Activated CD4-positive, alpha-beta T cell treated with anti-CD3 and anti-CD28 coated beads, Interleukin-2, amount 10 ng/mL, durations not matched to agents 7 days and 5 days (primary cell): ENCODE results near the gene WFIKKN1. TPM values are rescaled to one million over a fixed set of nuclear protein-coding genes. Genes with fewer than 3 reads are reported as not detected.

Experiments
- CTCF ChIA-PET: fragments of 350-600 bp; sonication (Branson Sonifier 250); formaldehyde crosslinking; loops from one replicate; lab custom pipeline; 2021; ENCODE audit warnings: antibody characterized with exemption; lab: Charles Lee
- POLR2A ChIA-PET: fragments of 350-600 bp; sonication (Branson Sonifier 250); formaldehyde crosslinking; loops from one replicate; lab custom pipeline; 2021; ENCODE audit warnings: antibody characterized with exemption; lab: Charles Lee
- DNase-seq: peaks from one replicate; pipeline ENCODE4 v3.0.0-alpha.2; 2020
- H3K27ac Mint-ChIP-seq: one replicate; pipeline ENCODE4 v1.8.0; 2021; ENCODE audit warnings: mild to moderate bottlenecking, moderate library complexity, mixed read lengths
- H3K27me3 Mint-ChIP-seq: one replicate; pipeline ENCODE4 v1.8.0; 2021; ENCODE audit warnings: mixed read lengths
- H3K36me3 Mint-ChIP-seq: one replicate; pipeline ENCODE4 v1.8.0; 2021; ENCODE audit warnings: low read depth, mixed read lengths
- H3K4me1 Mint-ChIP-seq: one replicate; pipeline ENCODE4 v1.8.0; 2021; ENCODE audit warnings: mixed read lengths
- H3K4me3 Mint-ChIP-seq: one replicate; pipeline ENCODE4 v1.8.0; 2021; ENCODE audit warnings: mild to moderate bottlenecking, moderate library complexity, mixed read lengths
- H3K9me3 Mint-ChIP-seq: one replicate; pipeline ENCODE4 v1.8.0; 2021; ENCODE audit warnings: mixed read lengths
- total RNA-seq, 2 experiments: library from RNA; stranded (reverse); gene quantifications; one replicate each; pipeline ENCODE4 v1.2.3, GENCODE V29; 2021

WFIKKN1 gene
- total RNA-seq, 2 experiments from 2014 or later = 1.8 to 2.7 TPM

DNA sequence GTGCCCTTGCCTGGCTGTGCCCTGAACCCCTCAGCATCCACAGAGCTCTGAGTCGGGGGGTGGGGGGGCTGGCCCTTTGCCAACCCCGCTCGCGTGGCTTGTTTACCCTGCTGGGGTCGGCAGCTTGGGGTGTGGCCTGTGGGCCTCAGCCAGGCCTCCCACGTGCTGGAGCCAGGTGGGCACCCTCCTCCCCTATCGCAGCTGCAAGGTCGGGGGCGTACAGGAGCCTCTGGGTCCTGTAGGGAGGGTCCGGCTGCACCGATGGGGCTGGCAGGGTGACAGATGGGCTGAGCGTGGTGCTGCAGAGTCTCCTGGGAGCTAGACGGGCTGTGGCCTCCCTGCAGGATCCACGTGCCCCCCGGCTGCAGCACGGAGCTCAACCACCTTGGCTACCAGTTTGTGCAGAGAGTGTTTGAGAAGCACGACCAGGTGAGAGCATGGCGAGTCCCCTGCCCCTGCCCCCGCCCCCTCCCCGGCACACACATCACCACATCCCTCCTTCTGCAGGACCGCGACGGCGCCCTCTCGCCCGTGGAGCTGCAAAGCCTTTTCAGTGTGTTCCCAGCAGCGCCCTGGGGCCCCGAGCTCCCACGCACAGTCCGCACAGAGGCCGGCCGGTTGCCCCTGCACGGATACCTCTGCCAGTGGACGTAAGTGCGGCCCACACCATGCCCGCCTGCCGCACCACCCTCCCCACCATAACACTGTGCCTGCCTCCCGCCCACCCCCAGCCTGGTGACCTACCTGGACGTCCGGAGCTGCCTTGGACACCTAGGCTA lies 40.8 kb downstream of the WFIKKN1 start:
- no peaks in the 10 kb centered on the region for H3K9me3 Mint-ChIP-seq
- POLR2A ChIA-PET = no interaction called here
- peaks cover 3% of the 10 kb centered on the region for H3K27me3 Mint-ChIP-seq
- H3K27ac Mint-ChIP-seq = no peak overlapping the region
- no peak overlapping the region for H3K4me3 Mint-ChIP-seq
- no peak for DNase-seq
- H3K36me3 Mint-ChIP-seq = peaks cover 6% of the 10 kb centered on the region
- peaks cover 8% of the 10 kb centered on the region for H3K4me1 Mint-ChIP-seq
- CTCF ChIA-PET = interaction anchor here (0.7 kb wide), 1 partner anchor 24 kb away, joined by 3 read pairs; no protein-coding TSS in a partner anchor

DNA sequence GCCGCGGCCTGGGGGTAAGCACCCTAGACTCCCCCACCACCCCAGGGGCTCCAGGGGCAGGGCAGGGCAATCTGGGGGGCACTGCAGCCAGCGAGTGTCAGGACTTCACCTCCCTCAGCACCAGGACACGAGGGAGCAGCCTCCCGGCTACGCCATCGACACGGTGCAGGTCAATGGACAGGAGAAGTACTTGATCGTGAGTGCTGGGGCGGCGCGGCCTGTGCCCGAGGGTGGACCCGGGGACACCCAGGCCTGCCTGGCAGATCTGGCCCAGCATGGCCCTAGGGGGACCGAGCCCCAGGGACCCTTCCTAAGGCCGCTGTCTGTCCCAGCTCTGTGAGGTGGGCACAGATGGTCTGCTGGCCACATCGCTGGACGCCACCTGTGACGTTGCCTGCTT lies 41.6 kb downstream of the WFIKKN1 start:
- DNase-seq = no peak
- POLR2A ChIA-PET = no interaction called here
- Mint-ChIP-seq H3K27me3 (peaks cover 3% of the 10 kb centered on the region), H3K4me1 (peaks cover 10% of the 10 kb centered on the region), H3K9me3 (no peaks in the 10 kb centered on the region), H3K4me3 (no peak overlapping the region), H3K27ac (no peak overlapping the region), H3K36me3 (peaks cover 6% of the 10 kb centered on the region)
- CTCF ChIA-PET = interaction anchor here (1.4 kb wide), 1 partner anchor 12 kb away, joined by 4 read pairs; the partner anchor contains the start of gene JMJD8

DNA sequence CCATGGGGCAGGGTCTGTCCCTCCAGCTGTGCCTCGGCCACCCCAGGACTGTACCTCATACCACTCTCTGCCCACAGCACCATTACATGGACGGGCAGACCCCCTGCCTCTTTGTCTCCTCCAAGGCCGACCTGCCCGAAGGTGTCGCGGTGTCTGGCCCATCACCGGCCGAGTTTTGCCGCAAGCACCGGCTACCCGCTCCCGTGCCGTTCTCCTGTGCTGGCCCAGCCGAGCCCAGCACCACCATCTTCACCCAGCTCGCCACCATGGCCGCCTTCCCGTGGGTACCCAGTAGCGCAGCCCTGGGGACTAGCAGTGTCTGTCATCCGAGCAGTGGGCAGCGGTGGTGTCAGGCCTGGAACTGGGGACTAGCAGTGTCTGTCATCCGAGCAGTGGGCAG lies 42.1 kb downstream of the WFIKKN1 start:
- Mint-ChIP-seq H3K27me3 (peaks cover 3% of the 10 kb centered on the region), H3K9me3 (no peaks in the 10 kb centered on the region), H3K36me3 (peaks cover 6% of the 10 kb centered on the region), H3K4me1 (peaks cover 6% of the 10 kb centered on the region), H3K27ac (no peak overlapping the region), H3K4me3 (no peak overlapping the region)
- ChIA-PET POLR2A (no interaction called here), CTCF (interaction anchor here (1.4 kb wide), 1 partner anchor 12 kb away, joined by 4 read pairs; the partner anchor contains the start of gene JMJD8)
- no peak for DNase-seq

DNA sequence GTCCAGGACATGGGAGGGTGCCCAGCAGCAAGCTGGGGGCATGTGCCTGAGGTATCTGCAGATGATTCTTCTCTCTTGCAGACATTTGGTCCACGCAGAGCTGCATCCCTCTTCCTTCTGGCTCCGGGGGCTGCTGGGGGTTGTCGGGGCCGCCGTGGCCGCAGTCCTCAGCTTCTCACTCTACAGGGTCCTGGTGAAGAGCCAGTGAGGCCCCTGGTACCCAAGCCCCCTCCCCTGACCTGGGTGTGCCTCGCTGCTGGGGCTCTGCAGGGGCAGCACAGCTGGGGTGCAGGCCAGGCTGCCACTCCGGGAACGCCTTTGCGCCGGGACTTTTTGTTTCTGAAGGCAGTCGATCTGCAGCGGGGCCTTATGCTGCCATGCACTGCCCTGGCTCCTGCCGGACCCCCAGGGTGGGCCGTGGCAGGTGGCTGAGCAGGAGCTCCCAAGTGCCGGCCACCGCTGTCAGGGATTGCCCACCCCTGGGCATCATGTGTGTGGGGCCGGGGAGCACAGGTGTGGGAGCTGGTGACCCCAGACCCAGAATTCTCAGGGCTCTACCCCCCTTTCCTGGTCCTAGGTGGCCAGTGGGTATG lies 42.7 kb downstream of the WFIKKN1 start:
- no peaks in the 10 kb centered on the region for H3K9me3 Mint-ChIP-seq
- H3K4me1 Mint-ChIP-seq = peaks cover 6% of the 10 kb centered on the region
- DNase-seq = no peak
- peaks cover 3% of the 10 kb centered on the region for H3K27me3 Mint-ChIP-seq
- peaks cover 6% of the 10 kb centered on the region for H3K36me3 Mint-ChIP-seq
- no peak overlapping the region for H3K4me3 Mint-ChIP-seq
- CTCF ChIA-PET = interaction anchor here (1.4 kb wide), 1 partner anchor 11 kb away, joined by 4 read pairs; the partner anchor contains the start of gene JMJD8
- H3K27ac Mint-ChIP-seq = no peak overlapping the region
- POLR2A ChIA-PET = no interaction called here

DNA sequence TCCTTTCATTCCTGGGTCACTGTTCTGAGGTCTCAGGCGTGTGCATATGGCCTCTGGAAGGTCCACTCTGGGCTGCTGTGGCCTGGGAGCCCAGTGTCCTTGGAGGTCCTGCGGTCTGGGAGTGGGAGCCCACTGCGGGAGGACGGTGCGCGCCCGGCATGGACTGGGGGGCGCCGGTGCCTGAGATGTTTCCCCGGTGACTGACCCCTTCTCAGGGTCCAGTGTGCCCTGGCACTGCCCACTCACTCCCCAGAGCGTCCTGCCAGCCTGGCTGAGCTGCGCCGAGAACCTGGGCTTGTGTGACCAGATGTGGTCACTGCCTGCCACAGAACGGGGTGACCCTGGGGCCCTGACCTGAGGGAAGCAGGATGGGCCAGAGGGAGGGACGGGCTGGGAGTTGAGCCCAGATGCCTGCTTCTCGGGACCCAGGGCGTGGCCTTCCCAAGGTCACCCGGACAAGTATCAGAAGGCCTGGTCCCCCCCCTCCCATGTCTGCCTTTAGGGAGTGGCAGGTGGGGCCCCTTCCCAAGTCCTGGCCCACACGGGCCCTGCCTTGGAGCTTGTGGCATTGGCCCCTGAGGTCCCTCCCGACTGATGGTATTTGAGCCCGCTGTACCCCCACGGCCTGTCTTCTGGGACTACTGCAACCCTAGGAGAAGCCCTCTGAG lies 43.6 kb downstream of the WFIKKN1 start:
- H3K36me3 Mint-ChIP-seq = peaks cover 6% of the 10 kb centered on the region
- H3K4me3 Mint-ChIP-seq = no peak overlapping the region
- H3K4me1 Mint-ChIP-seq = peaks cover 10% of the 10 kb centered on the region
- no peaks in the 10 kb centered on the region for H3K9me3 Mint-ChIP-seq
- H3K27ac Mint-ChIP-seq = no peak overlapping the region
- CTCF ChIA-PET = interaction anchor here (1.4 kb wide), 1 partner anchor 16 kb away, joined by 4 read pairs; the partner anchor contains the start of gene WDR24
- POLR2A ChIA-PET = no interaction called here
- peaks cover 3% of the 10 kb centered on the region for H3K27me3 Mint-ChIP-seq
- no peak for DNase-seq

DNA sequence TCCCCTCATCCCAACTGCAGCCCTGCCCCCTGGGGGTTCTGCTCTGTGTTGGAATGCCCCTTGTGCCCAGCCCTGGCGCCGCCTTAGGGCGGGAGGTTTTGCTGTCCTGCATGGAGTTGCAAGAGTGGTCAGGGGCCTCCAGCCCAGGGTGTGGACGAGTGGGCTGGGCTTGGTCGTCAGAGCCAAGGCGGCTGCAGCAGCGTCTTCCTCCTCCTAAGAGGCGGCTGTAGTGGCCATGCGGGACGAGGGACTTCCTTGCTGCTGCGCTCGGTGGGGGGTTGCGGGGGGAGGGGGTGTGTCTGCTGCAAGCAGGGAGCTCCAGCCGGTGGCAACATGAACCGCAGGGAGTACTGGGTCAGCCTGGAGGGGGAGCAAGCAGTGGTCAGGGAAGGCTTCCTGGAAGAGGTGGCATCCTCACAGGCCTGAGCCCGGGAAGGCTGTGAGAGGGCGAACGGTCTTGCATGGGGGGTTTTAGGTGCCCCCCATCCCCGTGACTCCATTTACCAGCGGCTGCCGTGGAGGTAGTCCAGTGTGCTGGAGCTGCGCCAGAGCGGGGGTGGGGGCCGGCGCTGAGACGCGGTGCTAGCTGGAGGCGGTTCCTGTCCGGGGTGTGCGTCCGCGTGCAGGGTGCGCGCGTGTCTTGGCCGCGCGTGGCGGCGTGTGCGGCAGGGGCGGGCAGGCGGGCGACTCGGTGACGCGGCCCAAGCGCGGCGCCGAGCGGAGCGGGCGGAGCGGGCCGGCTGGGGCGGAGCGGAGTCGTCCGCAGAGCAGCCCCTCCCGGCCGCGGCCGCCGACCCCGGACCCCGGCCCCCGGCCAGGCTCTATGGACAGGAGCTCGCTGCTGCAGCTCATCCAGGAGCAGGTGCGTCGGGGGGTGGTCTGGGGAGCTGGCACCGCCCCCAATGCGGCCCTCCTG lies 44.4 kb downstream of the WFIKKN1 start, which contains the start of gene RHBDL1:
RHBDL1 (plus strand) TSS at position 704 of the 916 bp plus-strand sequence; CDS start at position 824, 120 bp downstream.
- Mint-ChIP-seq H3K4me1 (peaks cover 10% of the 10 kb centered on the region), H3K27me3 (peaks cover 3% of the 10 kb centered on the region), H3K27ac (no peak within 1 kb of the TSS), H3K36me3 (peaks cover 5% of the 10 kb centered on the region), H3K9me3 (no peaks in the 10 kb centered on the region), H3K4me3 (no peak within 1 kb of the TSS)
- CTCF ChIA-PET = interaction anchor here (0.9 to 1.4 kb wide), 3 partner anchors 15 to 39 kb away, joined by 4 to 6 read pairs (median 6); partner anchors contain the start of genes METTL26 and WDR24
- DNase-seq = no peak
- POLR2A ChIA-PET = no interaction called here

DNA sequence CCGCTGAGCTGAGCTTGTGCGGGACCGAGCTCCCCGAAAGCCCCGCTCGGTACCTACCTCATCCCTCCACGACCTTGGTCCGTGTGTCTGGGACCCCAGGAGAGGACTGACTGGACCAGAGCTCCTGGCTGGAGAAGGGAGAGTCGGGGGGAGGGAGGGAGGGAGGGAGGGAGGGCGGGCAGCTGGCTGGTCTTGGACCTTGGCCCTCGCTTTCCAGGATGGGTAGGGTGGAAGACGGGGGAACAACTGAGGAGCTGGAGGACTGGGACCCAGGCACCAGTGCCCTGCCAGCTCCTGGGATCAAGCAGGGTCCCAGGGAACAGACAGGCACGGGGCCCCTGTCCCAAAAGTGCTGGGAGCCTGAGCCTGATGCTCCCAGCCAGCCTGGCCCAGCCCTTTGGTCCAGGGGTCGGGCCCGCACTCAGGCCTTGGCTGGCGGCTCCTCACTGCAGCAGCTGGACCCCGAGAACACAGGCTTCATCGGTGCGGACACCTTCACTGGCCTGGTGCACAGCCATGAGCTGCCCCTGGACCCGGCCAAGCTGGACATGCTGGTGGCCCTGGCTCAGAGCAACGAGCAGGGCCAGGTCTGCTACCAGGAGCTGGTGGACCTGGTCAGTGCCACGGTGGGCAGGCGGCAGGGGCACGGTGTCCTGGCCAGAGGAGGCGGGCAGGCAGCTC lies 45.2 kb downstream of the WFIKKN1 start:
- no peak overlapping the region for H3K4me3 Mint-ChIP-seq
- H3K27ac Mint-ChIP-seq = no peak overlapping the region
- peaks cover 3% of the 10 kb centered on the region for H3K27me3 Mint-ChIP-seq
- no peaks in the 10 kb centered on the region for H3K9me3 Mint-ChIP-seq
- H3K36me3 Mint-ChIP-seq = peaks cover 7% of the 10 kb centered on the region
- POLR2A ChIA-PET = no interaction called here
- CTCF ChIA-PET = interaction anchor here (0.9 to 1.2 kb wide), 2 partner anchors 22 to 40 kb away, joined by 6 read pairs; partner anchors contain the start of gene METTL26
- peaks cover 13% of the 10 kb centered on the region for H3K4me1 Mint-ChIP-seq
- no peak for DNase-seq

DNA sequence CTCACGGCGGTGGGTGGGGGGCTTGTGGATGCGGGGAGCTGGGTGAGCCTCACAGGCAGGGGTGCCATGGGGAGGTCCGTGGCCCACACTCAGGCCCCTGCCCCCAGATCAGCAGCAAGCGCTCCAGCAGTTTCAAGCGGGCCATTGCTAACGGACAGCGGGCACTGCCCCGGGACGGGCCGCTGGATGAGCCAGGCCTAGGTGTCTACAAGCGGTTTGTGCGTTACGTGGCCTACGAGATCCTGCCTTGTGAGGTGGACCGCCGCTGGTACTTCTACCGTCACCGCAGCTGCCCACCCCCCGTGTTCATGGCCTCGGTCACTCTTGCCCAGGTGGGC lies 45.7 kb downstream of the WFIKKN1 start:
- DNase-seq = no peak
- CTCF ChIA-PET = interaction anchor here (1.0 to 1.2 kb wide), 2 partner anchors 9 to 23 kb away, joined by 5 to 6 read pairs; partner anchors contain the start of gene RHOT2
- peaks cover 3% of the 10 kb centered on the region for H3K27me3 Mint-ChIP-seq
- no peak overlapping the region for H3K27ac Mint-ChIP-seq
- H3K36me3 Mint-ChIP-seq = peaks cover 8% of the 10 kb centered on the region
- peaks cover 18% of the 10 kb centered on the region for H3K4me1 Mint-ChIP-seq
- H3K9me3 Mint-ChIP-seq = no peaks in the 10 kb centered on the region
- POLR2A ChIA-PET = no interaction called here
- H3K4me3 Mint-ChIP-seq = no peak overlapping the region

DNA sequence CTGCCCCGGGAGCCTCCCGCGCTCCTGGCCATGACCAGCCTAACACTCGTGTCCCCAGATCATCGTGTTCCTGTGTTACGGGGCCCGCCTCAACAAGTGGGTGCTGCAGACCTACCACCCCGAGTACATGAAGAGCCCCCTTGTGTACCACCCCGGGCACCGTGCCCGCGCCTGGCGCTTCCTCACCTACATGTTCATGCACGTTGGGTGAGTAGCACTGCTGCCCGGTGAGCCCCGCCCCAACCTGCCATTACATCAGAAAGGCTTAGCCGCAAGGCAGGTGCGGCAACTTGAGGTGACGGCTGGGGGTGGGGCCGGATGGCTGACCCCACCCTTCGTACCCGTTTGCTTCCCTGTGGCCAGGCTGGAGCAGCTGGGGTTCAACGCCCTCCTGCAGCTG lies 46.1 kb downstream of the WFIKKN1 start:
- H3K4me3 Mint-ChIP-seq = no peak overlapping the region
- POLR2A ChIA-PET = no interaction called here

DNA sequence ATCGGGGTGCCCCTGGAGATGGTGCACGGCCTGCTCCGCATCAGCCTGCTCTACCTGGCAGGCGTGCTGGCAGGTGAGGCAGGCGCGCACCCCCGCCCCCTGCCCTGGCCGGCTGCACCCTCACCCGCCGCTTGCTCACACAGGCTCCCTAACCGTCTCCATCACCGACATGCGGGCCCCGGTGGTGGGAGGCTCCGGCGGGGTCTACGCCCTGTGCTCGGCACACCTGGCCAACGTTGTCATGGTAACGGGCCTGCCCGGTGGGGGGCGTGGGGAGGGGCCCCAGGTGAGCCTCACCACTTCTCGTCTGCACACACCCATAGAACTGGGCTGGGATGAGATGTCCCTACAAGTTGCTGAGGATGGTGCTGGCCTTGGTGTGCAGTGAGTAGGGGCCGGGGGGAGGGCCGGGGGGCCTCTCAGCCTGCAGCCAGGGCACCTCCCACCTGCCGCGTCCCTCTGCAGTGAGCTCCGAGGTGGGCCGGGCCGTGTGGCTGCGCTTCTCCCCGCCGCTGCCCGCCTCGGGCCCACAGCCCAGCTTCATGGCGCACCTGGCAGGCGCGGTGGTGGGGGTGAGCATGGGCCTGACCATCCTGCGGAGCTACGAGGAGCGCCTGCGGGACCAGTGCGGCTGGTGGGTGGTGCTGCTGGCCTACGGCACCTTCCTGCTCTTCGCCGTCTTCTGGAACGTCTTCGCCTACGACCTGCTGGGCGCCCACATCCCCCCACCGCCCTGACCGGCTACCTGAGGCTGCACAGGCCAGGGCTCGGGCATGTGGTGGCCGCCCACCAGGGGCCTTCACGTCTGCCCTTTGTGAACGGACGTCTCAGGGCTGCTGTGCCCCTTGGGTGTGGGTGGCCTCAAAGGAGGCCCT lies 46.8 kb downstream of the WFIKKN1 start:
- Mint-ChIP-seq H3K9me3 (no peaks in the 10 kb centered on the region), H3K36me3 (peaks cover 15% of the 10 kb centered on the region), H3K27ac (no peak overlapping the region), H3K4me3 (no peak overlapping the region), H3K4me1 (peaks cover 27% of the 10 kb centered on the region), H3K27me3 (peaks cover 3% of the 10 kb centered on the region)
- ChIA-PET POLR2A (no interaction called here), CTCF (interaction anchor here (1.0 to 2.0 kb wide), 2 partner anchors 10 kb away, joined by 5 read pairs; partner anchors contain the start of gene RHOT2)
- DNase-seq = no peak

More for the DNA sequence above, 46.1 kb downstream of the WFIKKN1 start:
- DNase-seq = no peak
- no peak overlapping the region for H3K27ac Mint-ChIP-seq
- CTCF ChIA-PET = interaction anchor here (1.0 kb wide), 1 partner anchor 9 kb away, joined by 5 read pairs; the partner anchor contains the start of gene RHOT2
- peaks cover 3% of the 10 kb centered on the region for H3K27me3 Mint-ChIP-seq
- H3K36me3 Mint-ChIP-seq = peaks cover 10% of the 10 kb centered on the region
- H3K9me3 Mint-ChIP-seq = no peaks in the 10 kb centered on the region
- H3K4me1 Mint-ChIP-seq = peaks cover 21% of the 10 kb centered on the region
